ENCODE measurements around the gene IFNL3. TPM values are rescaled to one million over a fixed set of nuclear protein-coding genes. Genes with fewer than 3 reads are reported as not detected.

Gene IFNL3
- polyA plus RNA-seq, 1 donor from 2014 or later: not detected

DNA sequence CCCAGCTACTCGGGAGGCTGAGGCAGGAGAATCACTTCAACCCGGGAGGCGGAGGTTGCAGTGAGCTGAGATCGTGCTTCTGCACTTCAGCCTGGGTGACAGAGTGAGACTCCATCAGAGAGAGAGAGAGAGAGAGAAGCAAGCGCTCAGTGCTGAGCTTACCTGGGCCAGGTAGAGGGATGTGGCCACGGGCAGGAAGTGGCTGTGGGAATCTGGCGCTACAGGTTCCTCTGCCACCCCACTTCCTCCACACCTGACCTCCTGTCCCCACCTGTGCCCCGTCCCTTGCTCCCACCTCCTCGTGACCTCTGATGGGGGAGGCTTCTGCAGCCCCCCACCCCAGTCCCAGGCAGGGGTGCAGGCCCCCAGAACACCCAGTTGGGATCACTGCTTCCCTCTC lies 49.1 kb downstream of the IFNL3 start:
- H3K4me1 Mint-ChIP-seq: peaks cover 0 to 7% (median 2%) of the 10 kb centered on the region in 3 donors
- no peaks in the 10 kb centered on the region for H3K9me3 Mint-ChIP-seq
- H3K4me3 Mint-ChIP-seq: no peak overlapping the region
- H3K27me3 Mint-ChIP-seq: peaks cover 38% of the 10 kb centered on the region
- H3K27ac Mint-ChIP-seq: no peak overlapping the region
- H3K36me3 Mint-ChIP-seq: no peaks in the 10 kb centered on the region

DNA sequence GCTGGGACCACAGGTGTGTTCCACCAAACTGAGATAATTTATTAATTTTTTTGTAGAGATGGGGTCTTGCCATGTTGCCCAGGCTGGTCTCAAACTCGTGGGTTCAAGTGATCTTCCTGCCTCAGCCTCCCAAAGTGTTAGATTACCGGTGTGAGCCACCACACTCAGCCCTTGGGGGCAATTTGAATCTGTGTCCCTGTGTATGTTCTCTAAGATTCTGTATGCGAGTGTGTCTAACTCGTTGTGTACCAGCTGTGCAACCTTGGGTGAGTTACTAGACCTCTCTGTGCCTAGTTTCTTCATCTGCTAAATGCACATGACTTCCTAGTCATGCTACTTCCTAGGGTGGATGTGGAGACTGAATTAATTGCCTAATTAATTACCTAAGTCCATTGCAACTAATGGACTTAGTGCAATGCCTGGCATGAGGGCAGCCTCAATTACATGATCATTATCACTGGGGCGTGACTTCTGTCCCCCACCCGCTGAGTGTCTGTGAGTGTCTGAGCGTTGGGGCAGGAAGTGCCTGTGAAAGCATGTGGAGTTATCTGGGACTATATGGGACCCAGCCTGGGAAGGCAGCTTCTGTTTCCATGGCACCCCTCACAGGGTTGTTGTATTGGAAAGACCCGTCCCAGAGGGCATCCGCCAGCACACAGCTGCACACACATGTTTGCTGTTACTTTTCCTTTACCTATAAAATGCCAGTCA lies 49.8 kb downstream of the IFNL3 start:
- H3K27ac Mint-ChIP-seq: no peak overlapping the region
- no peaks in the 10 kb centered on the region for H3K36me3 Mint-ChIP-seq
- H3K4me1 Mint-ChIP-seq: peaks cover 0 to 7% (median 2%) of the 10 kb centered on the region in 3 donors
- peaks cover 38% of the 10 kb centered on the region for H3K27me3 Mint-ChIP-seq
- H3K4me3 Mint-ChIP-seq: peak overlapping the region in 1 of 4 donors; percentile 82
- no peaks in the 10 kb centered on the region for H3K9me3 Mint-ChIP-seq

DNA sequence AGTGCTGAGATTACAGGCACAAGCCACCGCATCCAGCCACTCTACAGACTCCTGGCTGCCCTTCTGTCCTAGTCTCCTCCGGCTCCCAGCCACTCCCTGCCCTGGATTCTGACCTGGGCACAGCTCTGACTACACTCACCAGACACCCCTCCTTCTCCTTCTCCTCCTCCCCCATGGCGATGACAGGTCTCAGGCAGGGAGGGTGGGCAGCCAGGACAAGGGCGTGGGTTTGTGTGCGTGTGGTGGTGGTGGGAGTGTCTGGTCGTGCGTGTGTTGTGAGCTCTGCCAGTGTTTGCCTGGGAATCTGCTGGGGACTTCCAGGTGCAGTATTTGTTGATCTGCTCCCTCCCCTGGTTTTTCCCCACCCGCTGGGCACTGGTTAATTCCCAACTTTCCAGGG lies 51.0 kb downstream of the IFNL3 start:
- Mint-ChIP-seq H3K4me3 (no peak overlapping the region), H3K4me1 (peaks cover 0 to 7% (median 2%) of the 10 kb centered on the region in 3 donors), H3K9me3 (no peaks in the 10 kb centered on the region), H3K27me3 (peaks cover 39% of the 10 kb centered on the region), H3K36me3 (no peaks in the 10 kb centered on the region), H3K27ac (no peak overlapping the region)

Other genes with a start within 250 kb of the IFNL3 start
- 0.38 TPM for gene FBXO27, start 212.5 kb downstream of the IFNL3 start, polyA plus RNA-seq
- gene ACP7, start 160.6 kb downstream of the IFNL3 start, polyA plus RNA-seq: not detected
- gene PAK4, start 119.2 kb downstream of the IFNL3 start, polyA plus RNA-seq: 3.7 TPM
- gene NCCRP1, start 48.0 kb downstream of the IFNL3 start, polyA plus RNA-seq: not detected
- not detected for gene SYCN, start 40.7 kb downstream of the IFNL3 start, polyA plus RNA-seq
- gene IFNL4, start 3.9 kb upstream of the IFNL3 start, polyA plus RNA-seq: not detected
- not detected for gene IFNL2, start 23.4 kb upstream of the IFNL3 start, polyA plus RNA-seq
- gene IFNL1, start 51.4 kb upstream of the IFNL3 start, polyA plus RNA-seq: not detected
- gene LRFN1, start 75.9 kb upstream of the IFNL3 start, polyA plus RNA-seq: 2.2 TPM
- gene GMFG, start 91.0 kb upstream of the IFNL3 start, polyA plus RNA-seq: 719 TPM
- 22.2 TPM for gene SAMD4B, start 97.4 kb upstream of the IFNL3 start, polyA plus RNA-seq
- gene PAF1, start 146.1 kb upstream of the IFNL3 start, polyA plus RNA-seq: 64.1 TPM
- 68.7 TPM for gene MED29, start 146.4 kb upstream of the IFNL3 start, polyA plus RNA-seq
- 579 TPM for gene ZFP36, start 161.8 kb upstream of the IFNL3 start, polyA plus RNA-seq
- gene PLEKHG2, start 167.7 kb upstream of the IFNL3 start, polyA plus RNA-seq: 6.5 TPM
- 2,255 TPM for gene RPS16, start 190.9 kb upstream of the IFNL3 start, polyA plus RNA-seq
- 111 TPM for gene SUPT5H, start 200.6 kb upstream of the IFNL3 start, polyA plus RNA-seq
- gene TIMM50, start 235.8 kb upstream of the IFNL3 start, polyA plus RNA-seq: 56.8 TPM

Measured in IgD-negative memory B cell (primary cell).